Amniotic epithelial cell (primary cell): ENCODE data around the gene MOK.
A peak's percentile ranks its signal among the peaks of the same experiment; 100 is the strongest.
"Not testable (repeated sequence)": the region's sequence is repeated elsewhere in the genome, so short reads cannot be mapped to it uniquely, and the experiment has no call there.

Experiments
- DNase-seq: peaks from one replicate; pipeline ENCODE4 v3.0.0-alpha.2; 2010; ENCODE audit warnings: low read depth

The MOK gene

GRCh38 chr14:102246071-102246470 lies 58.9 kb downstream of the MOK start:
- DNase-seq, result no peak

DNA sequence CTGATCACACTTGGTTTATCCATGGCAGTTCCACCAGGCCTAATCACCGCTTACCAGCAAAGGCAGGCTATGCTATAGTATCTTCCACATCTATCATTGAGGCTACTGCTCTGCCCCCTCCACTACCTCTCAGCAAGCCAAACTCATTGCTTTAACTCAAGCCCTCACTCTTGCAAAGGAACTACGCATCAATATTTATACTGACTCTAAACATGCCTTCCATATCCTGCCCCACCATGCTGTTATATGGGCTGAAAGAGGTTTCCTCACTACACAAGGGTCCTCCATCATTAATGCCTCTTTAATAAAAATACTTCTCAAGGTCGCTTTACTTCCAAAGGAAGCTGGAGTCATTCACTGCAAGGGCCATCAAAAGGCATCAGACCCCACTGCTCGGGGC lies 61.2 kb downstream of the MOK start:
- DNase-seq, result not testable (repeated sequence)

DNA sequence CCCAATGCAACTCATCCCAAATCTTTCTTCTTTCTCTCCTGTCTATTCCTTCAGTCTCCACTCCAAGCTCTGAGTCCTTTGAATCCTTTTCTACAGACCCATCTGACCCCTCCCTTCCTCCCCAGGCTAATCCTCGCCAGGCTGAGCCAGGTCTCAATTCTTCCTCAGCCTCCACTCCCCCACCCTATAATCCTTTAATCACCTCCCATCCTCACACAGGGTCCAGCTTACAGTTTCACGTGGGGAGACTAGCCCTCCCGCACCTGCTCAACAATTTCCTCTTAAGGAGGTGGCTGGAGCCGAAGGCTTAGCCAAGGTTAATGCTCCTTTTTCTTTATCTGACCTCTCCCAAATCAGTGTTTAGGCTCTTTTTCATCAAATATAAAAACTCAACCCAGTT lies 63.8 kb downstream of the MOK start:
- DNase-seq, result no peak

DNA sequence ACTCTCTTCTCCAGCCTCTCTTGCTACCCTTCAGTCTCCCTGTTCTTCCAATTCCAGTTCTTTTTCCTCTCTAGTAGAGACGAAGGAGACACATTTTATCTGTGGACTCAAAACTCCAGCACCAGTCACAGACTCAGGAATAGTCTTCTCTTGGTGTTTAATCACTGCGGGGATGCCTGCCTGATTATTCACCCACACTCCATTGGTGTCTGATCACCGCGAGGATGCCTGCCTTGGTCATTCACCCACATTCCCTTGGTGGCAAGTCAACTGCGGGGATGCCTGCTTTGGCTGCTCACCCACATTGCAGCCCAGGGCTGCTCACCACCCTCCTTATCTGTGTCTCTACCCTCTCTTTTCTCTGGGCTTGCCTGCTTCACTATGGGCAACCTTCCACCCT lies 64.5 kb downstream of the MOK start:
- DNase-seq, result peak; percentile 65

GRCh38 chr14:102239231-102239630 lies 65.7 kb downstream of the MOK start:
- DNase-seq, result no peak

GRCh38 chr14:102238766-102239165 lies 66.2 kb downstream of the MOK start:
- no peak for DNase-seq

DNA sequence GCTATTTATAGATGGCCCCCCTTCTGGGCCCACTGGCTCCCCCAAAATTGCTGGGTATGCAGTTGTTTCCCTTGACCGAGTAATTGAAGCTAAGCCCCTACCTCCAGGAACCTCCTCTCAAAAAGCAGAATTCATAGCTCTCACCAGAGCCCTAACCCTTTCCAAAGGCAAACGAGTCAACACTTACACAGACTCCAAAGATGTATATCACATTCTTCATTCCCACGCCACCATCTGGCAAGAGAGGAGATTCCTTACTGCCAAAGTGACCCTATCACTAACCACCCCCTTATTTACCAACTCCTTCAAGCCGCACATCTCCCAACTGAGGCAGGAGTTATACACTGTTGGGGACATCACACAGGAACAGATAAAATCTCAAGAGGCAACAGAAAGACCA lies 66.8 kb downstream of the MOK start:
- DNase-seq, result no peak

GRCh38 chr14:102236026-102236425 lies 68.9 kb downstream of the MOK start:
- no peak for DNase-seq

GRCh38 chr14:102235275-102235897 lies 69.6 kb downstream of the MOK start:
- DNase-seq, result peak; percentile 89

GRCh38 chr14:102234331-102235264 lies 70.4 kb downstream of the MOK start:
- peak; percentile 19 for DNase-seq

DNA sequence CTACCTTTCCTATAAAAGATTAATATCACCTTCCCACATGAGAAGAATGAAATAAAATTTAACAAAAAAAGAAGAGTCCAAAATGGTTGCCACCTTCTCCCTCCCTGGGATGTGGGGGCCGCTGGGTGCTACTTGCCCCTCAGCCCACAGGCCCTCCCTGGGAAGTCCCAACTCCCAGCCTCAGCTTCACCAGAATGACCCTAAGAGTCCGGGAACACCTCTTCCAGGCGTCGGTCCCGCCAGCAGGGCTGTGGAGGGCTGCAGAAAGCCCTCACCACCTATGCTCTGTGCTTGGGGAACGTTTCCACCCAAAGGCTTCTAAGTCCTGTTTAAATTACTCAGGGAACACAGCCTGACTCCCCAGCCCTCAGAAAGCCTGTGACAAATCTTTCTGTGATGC lies 71.9 kb downstream of the MOK start:
- no peak for DNase-seq

DNA sequence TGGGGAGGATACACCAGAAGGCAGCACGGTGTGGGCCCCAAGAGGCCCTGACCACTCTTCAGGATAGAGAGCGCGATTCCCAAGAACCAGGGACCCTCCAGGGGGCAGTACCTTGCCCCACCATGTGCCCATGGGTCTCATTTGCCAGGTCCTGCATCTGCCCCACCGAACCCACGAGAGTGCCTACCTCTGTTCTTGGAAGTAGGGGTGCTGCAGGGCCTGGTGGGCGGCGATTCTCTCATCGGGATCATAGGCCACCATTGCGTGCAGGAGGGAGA lies 72.7 kb downstream of the MOK start:
- no peak for DNase-seq

DNA sequence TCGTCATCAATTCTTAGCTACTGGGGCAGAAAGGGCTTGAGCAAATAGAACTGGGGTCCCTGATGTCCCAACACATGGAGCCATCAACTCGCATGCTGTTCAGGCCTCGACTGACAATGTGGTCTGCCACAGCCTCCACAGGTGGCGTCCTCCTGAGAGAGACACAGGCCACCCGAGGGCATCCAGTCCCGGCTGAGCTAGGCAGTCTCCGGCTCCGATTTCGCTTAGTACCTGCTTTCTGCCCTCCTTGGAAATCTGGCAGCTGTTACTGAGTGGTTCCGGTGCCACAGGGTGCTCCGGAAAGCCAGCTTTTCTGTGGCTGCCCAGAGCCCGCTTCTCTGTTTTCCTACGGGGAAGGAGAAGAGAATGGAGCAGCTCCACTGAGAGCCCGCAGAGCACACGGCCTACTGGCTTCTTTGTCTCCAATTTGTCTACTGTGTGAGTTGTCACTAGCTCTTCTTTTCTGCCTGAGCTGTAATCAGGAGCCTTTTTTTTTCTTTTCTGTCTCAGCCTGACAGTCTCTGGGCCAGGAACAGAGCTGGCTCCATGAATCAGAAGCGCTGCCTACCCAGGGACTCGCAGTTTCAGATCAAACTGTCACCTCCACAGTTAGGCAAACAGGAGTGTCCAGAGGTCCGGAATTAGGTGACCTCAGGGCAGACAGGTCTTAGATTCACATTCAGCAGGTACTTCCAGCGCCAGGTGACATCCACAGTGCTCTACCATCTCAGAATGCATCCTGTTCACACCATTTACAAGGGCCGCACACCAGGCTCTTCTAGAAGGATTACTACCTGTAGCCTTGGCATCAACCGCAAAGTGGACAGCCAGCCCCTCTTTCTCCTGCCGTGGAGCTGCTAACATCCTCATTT lies 73.3 kb downstream of the MOK start:
- DNase-seq, result no peak

GRCh38 chr14:102230481-102231210 lies 74.3 kb downstream of the MOK start:
- no peak for DNase-seq

DNA sequence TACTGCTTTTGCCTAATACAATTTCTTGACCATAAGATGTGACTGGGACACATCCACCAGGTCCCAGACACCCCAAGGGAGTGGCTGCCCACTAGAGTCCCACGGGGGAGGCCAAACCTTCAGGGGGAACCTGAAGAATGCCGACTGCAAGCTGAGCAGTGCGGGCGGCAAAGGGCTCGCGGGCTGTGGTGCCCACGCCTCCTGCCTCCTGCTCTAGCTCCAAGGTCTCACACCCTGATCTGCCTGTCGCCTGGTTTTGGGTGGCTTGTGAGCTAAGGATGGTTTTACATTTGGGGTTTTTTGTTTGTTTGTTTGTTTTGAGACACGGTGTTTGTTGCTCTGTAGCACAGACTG lies 75.2 kb downstream of the MOK start:
- no peak for DNase-seq

GRCh38 chr14:102229071-102229738 lies 75.8 kb downstream of the MOK start:
- no peak for DNase-seq

GRCh38 chr14:102227184-102227964 lies 77.6 kb downstream of the MOK start:
- no peak for DNase-seq

GRCh38 chr14:102226356-102227125 lies 78.4 kb downstream of the MOK start:
- DNase-seq, result no peak

DNA sequence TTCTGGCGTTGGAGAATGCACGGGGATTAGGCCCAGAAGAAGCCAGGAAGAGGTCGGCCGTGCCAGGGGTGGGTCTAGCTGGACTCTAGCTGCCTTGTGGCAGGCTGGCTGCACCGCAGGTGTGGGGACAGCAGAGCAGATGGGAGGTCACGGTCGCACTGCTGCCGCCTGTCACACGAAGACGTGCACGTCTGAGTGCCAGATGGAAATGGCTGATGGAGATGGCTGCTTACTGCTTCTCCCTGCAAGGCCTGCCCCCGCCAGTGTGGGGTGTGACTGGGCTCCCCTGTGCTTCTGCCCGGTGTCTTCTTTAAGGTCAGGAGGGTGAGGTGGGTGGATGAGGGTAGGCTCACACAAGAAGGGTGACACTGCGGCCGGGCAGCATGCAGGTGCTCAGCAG lies 79.0 kb downstream of the MOK start:
- DNase-seq, result no peak

- DNase-seq, result no peak
These were observed 79.6 kb downstream of the MOK start for GRCh38 chr14:102225386-102225785.
